DND-41 (cell line): Measurements from ENCODE around the gene IGFL1.
"Not testable (repeated sequence)": the region's sequence is repeated elsewhere in the genome, so short reads cannot be mapped to it uniquely, and the experiment has no call there.

Experiments
- ATAC-seq: fragments of 200-7000 bp; cut with Tn5 transposase; 3 replicates; pipeline ENCODE4 v1.9.1; 2021; ENCODE audit warnings: low read depth; ENCODE audit not compliant: insufficient read depth
- DNase-seq: peaks from one replicate; pipeline ENCODE4 v3.0.0-alpha.2; 2020
- H2AFZ ChIP-seq: 2 replicates; pipeline ENCODE4 v1.6.0; 2012; ENCODE audit warnings: low read depth, low read length
- H3K27ac ChIP-seq: 2 replicates; pipeline ENCODE4 v1.5.1; 2012; ENCODE audit warnings: low read length, inconsistent platforms
- H3K27me3 ChIP-seq: fragments of 200-600 bp; sonication (generic); 2 replicates; pipeline ENCODE4 v1.6.0; 2012; ENCODE audit warnings: low read length, mild to moderate bottlenecking, inconsistent platforms; ENCODE audit not compliant: insufficient read depth, poor library complexity
- H3K36me3 ChIP-seq: 2 replicates; pipeline ENCODE4 v1.5.1; 2012; ENCODE audit warnings: low read length, inconsistent platforms; ENCODE audit not compliant: insufficient read depth
- H3K4me1 ChIP-seq: 2 replicates; pipeline ENCODE4 v1.5.1; 2012; ENCODE audit warnings: mild to moderate bottlenecking, low read length; ENCODE audit not compliant: insufficient read depth
- H3K4me2 ChIP-seq: 2 replicates; pipeline ENCODE4 v1.6.0; 2012; ENCODE audit warnings: mild to moderate bottlenecking, moderate library complexity, low read length, inconsistent platforms; ENCODE audit not compliant: insufficient read depth
- H3K4me3 ChIP-seq, 2 experiments: fragments of 200-600 bp in 1 of 2; shearing (Covaris generic) in 1 of 2; 2 replicates each; pipeline ENCODE4 v1.5.1; 2012 to 2016; ENCODE audit warnings: inconsistent platforms in 2 of 2, low read length in 2 of 2, mild to moderate bottlenecking in 2 of 2, low read depth in 1 of 2, moderate library complexity in 1 of 2
- H3K79me2 ChIP-seq: 2 replicates; pipeline ENCODE4 v1.6.0; 2012; ENCODE audit warnings: low read length, inconsistent platforms; ENCODE audit not compliant: insufficient read depth
- H3K9ac ChIP-seq: 2 replicates; pipeline ENCODE4 v1.6.0; 2012; ENCODE audit warnings: low read depth, mild to moderate bottlenecking, inconsistent platforms, low read length, moderate library complexity
- H3K9me3 ChIP-seq: 2 replicates; pipeline ENCODE4 v1.5.1; 2012; ENCODE audit warnings: low read length, moderate library complexity, mild to moderate bottlenecking, inconsistent platforms; ENCODE audit not compliant: insufficient read depth, severe bottlenecking
- H4K20me1 ChIP-seq: 2 replicates; pipeline ENCODE4 v1.6.0; 2012; ENCODE audit warnings: low read length; ENCODE audit not compliant: insufficient read depth
- EZH2 ChIP-seq: IDR thresholded peaks from 3 replicates; pipeline ENCODE4 v1.6.1; 2012; ENCODE audit warnings: borderline replicate concordance, low read depth, mild to moderate bottlenecking, moderate library complexity, low read length, inconsistent platforms; ENCODE audit not compliant: severe bottlenecking
- TF ChIP-seq, protein P1 (sequence below): IDR thresholded peaks from 2 replicates; pipeline ENCODE4 v1.5.1; 2012; ENCODE audit warnings: borderline replicate concordance, low read length, moderate library complexity, mild to moderate bottlenecking; ENCODE audit not compliant: poor library complexity, severe bottlenecking; ENCODE audit errors: extremely low read depth

IGFL1 gene

DNA sequence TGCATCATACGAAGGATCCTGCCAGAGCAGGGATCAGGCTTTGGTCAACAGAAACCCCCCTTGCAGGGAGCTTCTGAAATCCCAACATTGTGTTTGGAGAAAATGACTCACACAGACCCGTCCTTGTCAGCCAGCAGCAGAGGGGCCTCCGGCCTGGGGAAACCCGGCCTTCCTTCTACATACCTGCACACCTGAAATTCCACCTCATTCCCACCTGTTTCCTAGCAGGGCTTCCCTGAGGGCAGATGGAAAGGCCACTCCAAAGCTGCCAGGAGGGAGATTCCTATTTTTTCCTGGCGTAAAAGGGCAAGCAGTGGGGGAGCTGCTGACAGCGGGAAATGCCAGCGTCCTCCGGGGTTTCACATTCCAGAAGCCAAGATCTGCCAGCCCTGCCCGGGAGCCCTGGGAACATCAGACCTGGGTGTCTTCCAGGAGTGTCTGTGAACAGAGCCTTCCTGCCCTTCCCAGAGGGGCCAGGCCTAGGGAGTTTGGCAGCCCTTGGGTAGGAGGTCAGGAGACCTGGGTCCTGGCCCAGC is 3.0 kb upstream of the IGFL1 start:
- no peak overlapping the region for H2AFZ ChIP-seq
- no peak overlapping the region for H3K4me2 ChIP-seq
- no peaks in the 10 kb centered on the region for H3K9me3 ChIP-seq
- no peaks in the 10 kb centered on the region for H3K79me2 ChIP-seq
- no peak overlapping the region for H3K4me3 ChIP-seq
- DNase-seq (no peak), ATAC-seq (no peak)
- H3K9ac ChIP-seq, result no peak overlapping the region
- H3K36me3 ChIP-seq, result no peaks in the 10 kb centered on the region
- H3K4me1 ChIP-seq, result no peaks in the 10 kb centered on the region
- TF ChIP-seq, protein P1, sequence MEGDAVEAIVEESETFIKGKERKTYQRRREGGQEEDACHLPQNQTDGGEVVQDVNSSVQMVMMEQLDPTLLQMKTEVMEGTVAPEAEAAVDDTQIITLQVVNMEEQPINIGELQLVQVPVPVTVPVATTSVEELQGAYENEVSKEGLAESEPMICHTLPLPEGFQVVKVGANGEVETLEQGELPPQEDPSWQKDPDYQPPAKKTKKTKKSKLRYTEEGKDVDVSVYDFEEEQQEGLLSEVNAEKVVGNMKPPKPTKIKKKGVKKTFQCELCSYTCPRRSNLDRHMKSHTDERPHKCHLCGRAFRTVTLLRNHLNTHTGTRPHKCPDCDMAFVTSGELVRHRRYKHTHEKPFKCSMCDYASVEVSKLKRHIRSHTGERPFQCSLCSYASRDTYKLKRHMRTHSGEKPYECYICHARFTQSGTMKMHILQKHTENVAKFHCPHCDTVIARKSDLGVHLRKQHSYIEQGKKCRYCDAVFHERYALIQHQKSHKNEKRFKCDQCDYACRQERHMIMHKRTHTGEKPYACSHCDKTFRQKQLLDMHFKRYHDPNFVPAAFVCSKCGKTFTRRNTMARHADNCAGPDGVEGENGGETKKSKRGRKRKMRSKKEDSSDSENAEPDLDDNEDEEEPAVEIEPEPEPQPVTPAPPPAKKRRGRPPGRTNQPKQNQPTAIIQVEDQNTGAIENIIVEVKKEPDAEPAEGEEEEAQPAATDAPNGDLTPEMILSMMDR, result no peak
- no peak for TF ChIP-seq EZH2
- peaks cover 9% of the 10 kb centered on the region for H4K20me1 ChIP-seq
- H3K27ac ChIP-seq, result no peak overlapping the region
- no peaks in the 10 kb centered on the region for H3K27me3 ChIP-seq

DNA sequence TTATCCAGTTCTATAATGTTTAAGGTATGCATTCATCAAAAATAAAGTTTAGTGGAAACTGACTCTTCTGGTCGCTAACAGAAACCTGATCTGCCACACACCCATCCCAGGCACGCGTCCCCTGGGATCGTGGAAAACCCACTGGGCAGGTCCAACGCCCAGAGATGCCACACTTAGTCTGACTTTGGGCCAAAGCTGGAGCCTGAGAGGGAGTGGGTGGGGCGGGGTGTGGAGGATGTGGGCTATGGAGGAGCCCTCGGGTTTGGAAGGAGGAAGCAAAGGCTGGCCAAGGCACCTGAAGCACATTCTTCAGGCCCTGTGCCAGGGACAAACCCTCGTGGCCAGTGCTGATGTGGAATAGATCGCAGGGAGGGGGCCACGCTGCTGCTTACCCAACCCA is 2.5 kb downstream of the IGFL1 start:
- H3K9ac ChIP-seq, result no peak overlapping the region
- DNase-seq (no peak), ATAC-seq (no peak)
- H3K4me2 ChIP-seq, result no peak overlapping the region
- no peaks in the 10 kb centered on the region for H3K27me3 ChIP-seq
- H2AFZ ChIP-seq, result no peak overlapping the region
- H3K4me1 ChIP-seq, result no peaks in the 10 kb centered on the region
- H4K20me1 ChIP-seq, result peaks cover 4% of the 10 kb centered on the region
- H3K9me3 ChIP-seq, result no peaks in the 10 kb centered on the region
- H3K79me2 ChIP-seq, result no peaks in the 10 kb centered on the region
- no peak overlapping the region for H3K4me3 ChIP-seq
- no peak overlapping the region for H3K27ac ChIP-seq
- H3K36me3 ChIP-seq, result no peaks in the 10 kb centered on the region
- TF ChIP-seq EZH2, result no peak

GRCh38 chr19:46232468-46232867 is 2.9 kb downstream of the IGFL1 start:
- no peak overlapping the region for H3K4me2 ChIP-seq
- H3K27ac ChIP-seq, result no peak overlapping the region
- H3K4me1 ChIP-seq, result no peaks in the 10 kb centered on the region
- H3K79me2 ChIP-seq, result no peaks in the 10 kb centered on the region
- H3K9me3 ChIP-seq, result no peaks in the 10 kb centered on the region
- ATAC-seq (no peak), DNase-seq (no peak)
- H3K4me3 ChIP-seq, result no peak overlapping the region
- H3K9ac ChIP-seq, result no peak overlapping the region
- TF ChIP-seq, protein P1, result no peak
- no peak for TF ChIP-seq EZH2
- no peaks in the 10 kb centered on the region for H3K27me3 ChIP-seq
- H3K36me3 ChIP-seq, result no peaks in the 10 kb centered on the region
- no peak overlapping the region for H2AFZ ChIP-seq
- peaks cover 3% of the 10 kb centered on the region; the same call in 1 of the 2 replicates for H4K20me1 ChIP-seq

GRCh38 chr19:46232938-46233621 is 3.5 kb downstream of the IGFL1 start:
- ATAC-seq (no peak), DNase-seq (no peak)
- Histone ChIP-seq H3K36me3 (no peaks in the 10 kb centered on the region), H4K20me1 (peaks cover 3% of the 10 kb centered on the region; the same call in 1 of the 2 replicates), H3K79me2 (no peaks in the 10 kb centered on the region), H3K4me2 (no peak overlapping the region), H3K9me3 (no peaks in the 10 kb centered on the region), H3K27ac (no peak overlapping the region), H3K9ac (no peak overlapping the region), H3K4me1 (no peaks in the 10 kb centered on the region), H3K27me3 (no peaks in the 10 kb centered on the region), H3K4me3 (no peak overlapping the region), H2AFZ (no peak overlapping the region)
- TF ChIP-seq, protein P1, result no peak
- no peak for TF ChIP-seq EZH2

DNA sequence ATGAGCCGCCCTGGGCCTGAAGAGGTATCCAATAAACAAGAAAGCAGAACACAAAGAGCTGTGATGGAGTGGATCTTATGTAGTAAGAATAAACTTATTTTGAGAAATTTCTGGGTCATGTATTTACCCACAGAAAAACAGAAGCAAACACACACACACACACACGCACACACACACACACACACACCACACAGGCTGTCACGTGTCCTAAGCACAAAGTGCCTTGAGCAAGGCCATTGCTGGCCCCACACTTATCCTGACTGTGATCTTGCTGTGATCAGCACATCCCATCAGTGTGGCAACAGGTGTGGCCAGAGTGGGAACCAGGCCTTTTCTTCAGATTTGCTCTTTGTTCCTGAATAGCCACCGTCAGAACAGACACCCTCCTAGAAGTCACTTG is 4.3 kb downstream of the IGFL1 start:
- H3K79me2 ChIP-seq, H3K27ac ChIP-seq, H3K4me2 ChIP-seq, H3K27me3 ChIP-seq, H3K36me3 ChIP-seq, H3K9ac ChIP-seq, ATAC-seq, H4K20me1 ChIP-seq, H3K9me3 ChIP-seq, H2AFZ ChIP-seq, H3K4me3 ChIP-seq, H3K4me1 ChIP-seq, DNase-seq: not testable (repeated sequence)

DNA sequence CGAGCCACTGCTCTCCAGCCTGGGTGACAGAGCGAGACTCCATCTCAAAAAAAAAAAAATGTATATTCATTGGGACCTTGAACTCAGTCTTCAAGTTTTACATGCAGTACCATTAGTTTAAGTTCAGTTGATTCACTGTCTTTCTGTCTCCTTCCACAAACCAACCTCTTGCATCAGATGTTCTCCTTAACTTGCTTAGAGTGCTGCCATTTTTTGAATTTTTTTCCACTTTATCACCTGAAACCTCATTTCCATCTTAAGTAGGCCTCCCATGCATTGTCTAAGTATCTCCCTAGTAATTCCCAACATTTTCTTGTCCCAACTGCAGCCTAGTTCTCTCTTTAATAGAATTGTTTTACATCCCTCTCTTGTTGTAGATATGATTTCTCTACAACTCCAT is 8.6 kb downstream of the IGFL1 start:
- not testable (repeated sequence) for ATAC-seq, H3K27ac ChIP-seq, H4K20me1 ChIP-seq, H3K9ac ChIP-seq, H3K4me3 ChIP-seq, H3K9me3 ChIP-seq, H3K79me2 ChIP-seq, H2AFZ ChIP-seq, H3K36me3 ChIP-seq, H3K4me1 ChIP-seq, DNase-seq, H3K4me2 ChIP-seq
- peaks cover 22% of the 10 kb centered on the region for H3K27me3 ChIP-seq
